Epithelial cell of prostate (primary cell): Measurements from ENCODE around the gene IGLL5.
"Not testable (repeated sequence)": the region's sequence is repeated elsewhere in the genome, so short reads cannot be mapped to it uniquely, and the experiment has no call there.

Experiments used
- DNase-seq: peaks from one replicate; pipeline ENCODE4 v3.0.0-alpha.2; 2011; ENCODE audit warnings: low read depth, low spot score
- H3K27ac ChIP-seq: fragments of 450-650 bp; 2 replicates; pipeline ENCODE4 v1.5.1; 2017; ENCODE audit warnings: mild to moderate bottlenecking

Gene IGLL5

GRCh38 chr22:22911327-22912134 lies 23.9 kb downstream of the IGLL5 start:
- DNase-seq: no peak
- H3K27ac ChIP-seq: no peak overlapping the region

- DNase-seq: no peak
- no peak overlapping the region for H3K27ac ChIP-seq
These were observed 24.7 kb downstream of the IGLL5 start for GRCh38 chr22:22912135-22912987.

- DNase-seq: no peak
- no peak overlapping the region for H3K27ac ChIP-seq
These were observed 25.3 kb downstream of the IGLL5 start for GRCh38 chr22:22912988-22913253.

- DNase-seq: no peak
- H3K27ac ChIP-seq: no peak overlapping the region
These were observed 26.4 kb downstream of the IGLL5 start for GRCh38 chr22:22913989-22914388.

GRCh38 chr22:22914726-22915669 lies 27.4 kb downstream of the IGLL5 start:
- no peak for DNase-seq
- no peak overlapping the region for H3K27ac ChIP-seq

- H3K27ac ChIP-seq: no peak overlapping the region
- DNase-seq: no peak
These were observed 28.0 kb downstream of the IGLL5 start for GRCh38 chr22:22915670-22916035.

GRCh38 chr22:22916215-22916951 lies 28.8 kb downstream of the IGLL5 start:
- no peak for DNase-seq
- no peak overlapping the region for H3K27ac ChIP-seq

GRCh38 chr22:22916952-22917290 lies 29.3 kb downstream of the IGLL5 start:
- no peak overlapping the region for H3K27ac ChIP-seq
- no peak for DNase-seq

GRCh38 chr22:22917377-22917776 lies 29.8 kb downstream of the IGLL5 start:
- no peak for DNase-seq
- H3K27ac ChIP-seq: no peak overlapping the region

GRCh38 chr22:22918297-22918965 lies 30.8 kb downstream of the IGLL5 start:
- H3K27ac ChIP-seq: no peak overlapping the region
- DNase-seq: no peak

GRCh38 chr22:22919041-22919440 lies 31.4 kb downstream of the IGLL5 start:
- no peak for DNase-seq
- H3K27ac ChIP-seq: no peak overlapping the region

GRCh38 chr22:22920104-22920654 lies 32.6 kb downstream of the IGLL5 start:
- H3K27ac ChIP-seq: no peak overlapping the region
- no peak for DNase-seq

- no peak for DNase-seq
- H3K27ac ChIP-seq: no peak overlapping the region
These were observed 33.4 kb downstream of the IGLL5 start for GRCh38 chr22:22920910-22921550.

GRCh38 chr22:22921575-22921974 lies 34.0 kb downstream of the IGLL5 start:
- no peak overlapping the region for H3K27ac ChIP-seq
- no peak for DNase-seq

GRCh38 chr22:22922092-22922953 lies 34.7 kb downstream of the IGLL5 start:
- DNase-seq, H3K27ac ChIP-seq: not testable (repeated sequence)

- H3K27ac ChIP-seq: no peak overlapping the region
- DNase-seq: no peak
These were observed 35.3 kb downstream of the IGLL5 start for GRCh38 chr22:22922954-22923319.

- no peak for DNase-seq
- H3K27ac ChIP-seq: no peak overlapping the region
These were observed 35.8 kb downstream of the IGLL5 start for GRCh38 chr22:22923379-22923778.

- no peak overlapping the region for H3K27ac ChIP-seq
- no peak for DNase-seq
These were observed 36.3 kb downstream of the IGLL5 start for GRCh38 chr22:22923930-22924329.
